ENCODE results near the gene EML5. TPM values are rescaled to one million over a fixed set of nuclear protein-coding genes. Genes with fewer than 3 reads are reported as not detected.
"Not testable (repeated sequence)": the region's sequence is repeated elsewhere in the genome, so short reads cannot be mapped to it uniquely, and the experiment has no call there.

The EML5 gene
- total RNA-seq, 2 donors from 2014 or later = 0.41 to 0.71 TPM

- H3K36me3 ChIP-seq = no peaks in the 10 kb centered on the region
- DNase-seq (ENCODE audit: low spot score) = no peak
- no peaks in the 10 kb centered on the region for H3K27me3 ChIP-seq (replicated peaks; ENCODE audit: insufficient read depth)
- H3K4me1 ChIP-seq (ENCODE audit: control insufficient read depth in 1 of 2, low read depth in 2 of 2) = peaks cover 4 to 8% of the 10 kb centered on the region in 2 donors
- TF ChIP-seq CTCF (IDR thresholded peaks at IDR 0.05) = no peak
- H3K4me3 ChIP-seq = no peak overlapping the region
- no peaks in the 10 kb centered on the region for H3K9me3 ChIP-seq
- ATAC-seq (ENCODE audit: insufficient number of reproducible peaks, low FRiP score, low read depth) = no peak
- no peak overlapping the region for H3K27ac ChIP-seq
These were observed 29.1 kb upstream of the EML5 start for GRCh38 chr14:88821888-88822287.

- no peak for TF ChIP-seq CTCF (IDR thresholded peaks at IDR 0.05)
- no peak for ATAC-seq (ENCODE audit: insufficient number of reproducible peaks, low FRiP score, low read depth)
- Histone ChIP-seq H3K4me1 (ENCODE audit: control insufficient read depth in 1 of 2, low read depth in 2 of 2) (peaks cover 4 to 8% of the 10 kb centered on the region in 2 donors), H3K27me3 (replicated peaks; ENCODE audit: insufficient read depth) (no peaks in the 10 kb centered on the region), H3K27ac (no peak overlapping the region), H3K4me3 (no peak overlapping the region), H3K9me3 (no peaks in the 10 kb centered on the region), H3K36me3 (no peaks in the 10 kb centered on the region)
- DNase-seq (ENCODE audit: low spot score) = no peak
These were observed 28.6 kb upstream of the EML5 start for GRCh38 chr14:88821378-88821777.

GRCh38 chr14:88819674-88820073, 26.9 kb upstream of the EML5 start:
- not testable (repeated sequence) for ATAC-seq (ENCODE audit: insufficient number of reproducible peaks, low FRiP score, low read depth); H3K36me3 ChIP-seq; H3K27me3 ChIP-seq (replicated peaks; ENCODE audit: insufficient read depth); H3K4me1 ChIP-seq (ENCODE audit: control insufficient read depth in 1 of 2, low read depth in 2 of 2); DNase-seq (ENCODE audit: low spot score); H3K4me3 ChIP-seq; H3K27ac ChIP-seq; H3K9me3 ChIP-seq

- Histone ChIP-seq H3K27me3 (replicated peaks; ENCODE audit: insufficient read depth) (no peaks in the 10 kb centered on the region), H3K9me3 (no peaks in the 10 kb centered on the region), H3K4me3 (no peak overlapping the region), H3K36me3 (no peaks in the 10 kb centered on the region), H3K27ac (no peak overlapping the region), H3K4me1 (ENCODE audit: control insufficient read depth in 1 of 2, low read depth in 2 of 2) (no peaks in the 10 kb centered on the region)
- TF ChIP-seq CTCF (IDR thresholded peaks at IDR 0.05) = no peak
- ATAC-seq (ENCODE audit: insufficient number of reproducible peaks, low FRiP score, low read depth) (no peak), DNase-seq (ENCODE audit: low spot score) (no peak)
These were observed 25.3 kb upstream of the EML5 start for GRCh38 chr14:88818018-88818417.

- DNase-seq (ENCODE audit: low spot score) (no peak), ATAC-seq (ENCODE audit: insufficient number of reproducible peaks, low FRiP score, low read depth) (no peak)
- no peak for TF ChIP-seq CTCF (IDR thresholded peaks at IDR 0.05)
- no peaks in the 10 kb centered on the region for H3K36me3 ChIP-seq
- H3K9me3 ChIP-seq = no peaks in the 10 kb centered on the region
- H3K27ac ChIP-seq = no peak overlapping the region
- no peak overlapping the region for H3K4me3 ChIP-seq
- no peaks in the 10 kb centered on the region for H3K27me3 ChIP-seq (replicated peaks; ENCODE audit: insufficient read depth)
- no peaks in the 10 kb centered on the region for H3K4me1 ChIP-seq (ENCODE audit: control insufficient read depth in 1 of 2, low read depth in 2 of 2)
These were observed 23.2 kb upstream of the EML5 start for GRCh38 chr14:88815980-88816379.

- Histone ChIP-seq H3K9me3 (no peaks in the 10 kb centered on the region), H3K27ac (no peak overlapping the region), H3K36me3 (no peaks in the 10 kb centered on the region), H3K4me1 (ENCODE audit: control insufficient read depth in 1 of 2, low read depth in 2 of 2) (no peaks in the 10 kb centered on the region), H3K27me3 (replicated peaks; ENCODE audit: insufficient read depth) (no peaks in the 10 kb centered on the region), H3K4me3 (no peak overlapping the region)
- ATAC-seq (ENCODE audit: insufficient number of reproducible peaks, low FRiP score, low read depth) (no peak), DNase-seq (ENCODE audit: low spot score) (no peak)
- TF ChIP-seq CTCF (IDR thresholded peaks at IDR 0.05) = no peak
These were observed 15.6 kb upstream of the EML5 start for GRCh38 chr14:88808359-88808758.

Data from thoracic aorta (tissue), 2 donors.